H1 (cell line): ENCODE data around the gene DAZL. TPM values are rescaled to one million over a fixed set of nuclear protein-coding genes. Genes with fewer than 3 reads are reported as not detected.

Experiments
- RNF2 ChIP-seq: fragments of 200-900, 300-1000 bp; sonication (generic); IDR thresholded peaks from 2 replicates; pipeline ENCODE4 v1.7.1; 2016; ENCODE audit warnings: borderline replicate concordance, low read depth, mild to moderate bottlenecking, antibody characterized with exemption, low read length; ENCODE audit not compliant: poor library complexity, severe bottlenecking; ENCODE audit errors: missing control alignments
- TBP ChIP-seq: IDR thresholded peaks from 2 replicates; pipeline ENCODE4 v1.6.1; 2011; ENCODE audit warnings: low read depth, low read length, improper control_type of control experiment
- USF2 ChIP-seq: IDR thresholded peaks from 2 replicates; pipeline ENCODE4 v1.6.1; 2011; ENCODE audit warnings: low read length, improper control_type of control experiment
- polyA plus RNA-seq, 7 experiments: library from polyadenylated mRNA; depleted of rRNA in 3 of 7; stranded (reverse) in 5 of 7; unstranded in 2 of 7; fragments of >200 nt in 5 of 7; fragments of 200-250 nt in 2 of 7; gene quantifications; 1 replicate in 5 of 7; 2 replicates in 1 of 7; 4 replicates in 1 of 7; pipeline versions ENCODE4 v1.2.1 to v1.2.3, GENCODE V29; 2011 to 2013; ENCODE audit warnings: missing spikeins in 2 of 7, mixed read lengths in 2 of 7
- total RNA-seq: library from RNA; stranded (reverse); fragmentation: NEBNext Ultra II Directional; extraction: Animal tissue kit (Norgen Biotek cat#: 25700); gene quantifications from 2 replicates; pipeline ENCODE4 v1.2.1, GENCODE V29; 2021

DAZL gene
- total and polyA plus RNA-seq, 2 of the 8 experiments (the other 6 are each of a cell fraction or from before 2014, with no cell fraction given), result 3.4 to 5.9 TPM

- TF ChIP-seq USF2 (no peak), RNF2 (no peak), TBP (no peak)
Measured at GRCh38 chr3:16550676-16551341, 54.4 kb downstream of the DAZL start (continued).
